K562 (cell line): ENCODE results near the gene KIF26A.

Experiments
- CEBPB ChIP-seq: fragments of 450-650 bp; IDR thresholded peaks from 2 replicates; pipeline ENCODE4 v1.6.1; 2016; ENCODE audit warnings: missing genetic modification characterization, missing compliant biosample characterization
- L3MBTL2 ChIP-seq: fragments of 450-650 bp; IDR thresholded peaks from 2 replicates; pipeline ENCODE4 v1.6.1; 2016; ENCODE audit warnings: mild to moderate bottlenecking, moderate library complexity
- LEF1 ChIP-seq: fragments of 450-650 bp; IDR thresholded peaks from 2 replicates; pipeline ENCODE4 v1.6.1; 2016; ENCODE audit warnings: mild to moderate bottlenecking
- PATZ1 ChIP-seq: fragments of 250-450 bp; sonication (Bioruptor Pico); IDR thresholded peaks from 2 replicates; pipeline ENCODE4 v1.5.0; 2020; ENCODE audit warnings: mild to moderate bottlenecking, borderline replicate concordance
- POLR2A ChIP-seq: fragments of 450-650 bp; conservative IDR thresholded peaks from 2 replicates; pipeline ENCODE4 v1.6.1; 2016
- POLR2AphosphoS2 ChIP-seq: IDR thresholded peaks from 2 replicates; pipeline ENCODE4 v1.6.1; 2012; ENCODE audit warnings: low read length, improper control_type of control experiment
- PRMT5 ChIP-seq: sonication (generic); formaldehyde crosslinking; IDR thresholded peaks from 2 replicates; pipeline ENCODE4 v1.5.0; 2020; ENCODE audit warnings: missing genetic modification reagents
- SMARCE1 ChIP-seq: fragments of 450-650 bp; IDR thresholded peaks from 2 replicates; pipeline ENCODE4 v1.7.1; 2016; ENCODE audit warnings: mild to moderate bottlenecking
- SUPT5H ChIP-seq: fragments of 450-650 bp; IDR thresholded peaks from 2 replicates; pipeline ENCODE4 v1.6.1; 2016
- TAF7 ChIP-seq: fragments of 450-650 bp; IDR thresholded peaks from 2 replicates; pipeline ENCODE4 v1.6.1; 2016; ENCODE audit warnings: missing genetic modification characterization, missing compliant biosample characterization
- ZNF184 ChIP-seq: sonication (generic); formaldehyde crosslinking; IDR thresholded peaks from 2 replicates; pipeline ENCODE4 v1.5.0; 2020; ENCODE audit warnings: missing genetic modification reagents
- ZNF512 ChIP-seq: IDR thresholded peaks from 2 replicates; pipeline ENCODE4 v1.6.1; 2016; ENCODE audit warnings: missing genetic modification characterization, missing compliant biosample characterization

- TF ChIP-seq ZNF512 (no peak), PRMT5 (CRISPR knock-in tag) (no peak), L3MBTL2 (no peak), SUPT5H (no peak), ZNF184 (no peak), POLR2A (no peak), LEF1 (no peak), TAF7 (no peak), CEBPB (tag) (no peak), PATZ1 (CRISPR knock-in tag) (no peak), POLR2AphosphoS2 (no peak), SMARCE1 (no peak)
Measured at GRCh38 chr14:104162495-104162894, 24.1 kb downstream of the KIF26A start.
